MG63 (cell line): ENCODE measurements around the gene HAVCR1. TPM values are rescaled to one million over a fixed set of nuclear protein-coding genes. Genes with fewer than 3 reads are reported as not detected.
"Not testable (repeated sequence)": the region's sequence is repeated elsewhere in the genome, so short reads cannot be mapped to it uniquely, and the experiment has no call there.

Experiments used
- DNase-seq: peaks from one replicate; pipeline ENCODE4 v3.0.0-alpha.2; 2020
- H3K27me3 ChIP-seq: fragments of 250-450 bp; sonication (Bioruptor Pico); 2 replicates; pipeline ENCODE4 v1.5.1; 2020; ENCODE audit warnings: mild to moderate bottlenecking, moderate library complexity
- H3K36me3 ChIP-seq: fragments of 250-450 bp; sonication (Bioruptor Pico); 2 replicates; pipeline ENCODE4 v1.5.1; 2020; ENCODE audit warnings: mild to moderate bottlenecking, moderate library complexity
- H3K4me3 ChIP-seq: fragments of 250-450 bp; sonication (Bioruptor Pico); 2 replicates; pipeline ENCODE4 v1.5.1; 2020; ENCODE audit warnings: mild to moderate bottlenecking, moderate library complexity
- H3K9me3 ChIP-seq: fragments of 250-450 bp; sonication (Bioruptor Pico); 2 replicates; pipeline ENCODE4 v1.5.1; 2020; ENCODE audit warnings: mild to moderate bottlenecking, moderate library complexity
- total RNA-seq: library from RNA; depleted of rRNA; stranded (reverse); fragments of >200 nt; shearing (Covaris generic); gene quantifications from 2 replicates; pipeline ENCODE4 v1.2.3, GENCODE V29; 2014; ENCODE audit warnings: low replicate concordance

HAVCR1 gene
- total RNA-seq, 1 experiment from 2014 or later = not detected

DNA sequence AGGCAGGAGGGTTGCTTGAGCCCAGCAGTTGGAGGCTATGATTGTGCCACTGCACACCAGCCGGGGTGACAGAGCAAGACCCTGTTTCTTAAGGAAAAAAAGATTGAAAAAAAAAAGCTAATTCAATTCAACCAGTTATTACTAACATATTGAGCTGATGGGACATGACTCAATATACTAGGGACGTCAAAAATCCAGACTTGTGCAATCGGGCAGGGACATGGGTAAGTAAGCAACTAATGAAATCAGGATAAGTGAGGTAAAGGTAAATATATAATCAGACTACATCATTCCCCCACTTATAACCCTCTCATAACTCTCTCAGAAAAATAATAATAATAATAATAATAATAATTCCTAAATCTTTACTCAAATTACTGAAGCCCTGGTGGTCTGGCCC lies 975 bp upstream of the HAVCR1 start:
- no peaks in the 10 kb centered on the region for H3K9me3 ChIP-seq
- no peaks in the 10 kb centered on the region for H3K27me3 ChIP-seq
- H3K36me3 ChIP-seq = no peaks in the 10 kb centered on the region
- H3K4me3 ChIP-seq = no peak overlapping the region
- DNase-seq = no peak

DNA sequence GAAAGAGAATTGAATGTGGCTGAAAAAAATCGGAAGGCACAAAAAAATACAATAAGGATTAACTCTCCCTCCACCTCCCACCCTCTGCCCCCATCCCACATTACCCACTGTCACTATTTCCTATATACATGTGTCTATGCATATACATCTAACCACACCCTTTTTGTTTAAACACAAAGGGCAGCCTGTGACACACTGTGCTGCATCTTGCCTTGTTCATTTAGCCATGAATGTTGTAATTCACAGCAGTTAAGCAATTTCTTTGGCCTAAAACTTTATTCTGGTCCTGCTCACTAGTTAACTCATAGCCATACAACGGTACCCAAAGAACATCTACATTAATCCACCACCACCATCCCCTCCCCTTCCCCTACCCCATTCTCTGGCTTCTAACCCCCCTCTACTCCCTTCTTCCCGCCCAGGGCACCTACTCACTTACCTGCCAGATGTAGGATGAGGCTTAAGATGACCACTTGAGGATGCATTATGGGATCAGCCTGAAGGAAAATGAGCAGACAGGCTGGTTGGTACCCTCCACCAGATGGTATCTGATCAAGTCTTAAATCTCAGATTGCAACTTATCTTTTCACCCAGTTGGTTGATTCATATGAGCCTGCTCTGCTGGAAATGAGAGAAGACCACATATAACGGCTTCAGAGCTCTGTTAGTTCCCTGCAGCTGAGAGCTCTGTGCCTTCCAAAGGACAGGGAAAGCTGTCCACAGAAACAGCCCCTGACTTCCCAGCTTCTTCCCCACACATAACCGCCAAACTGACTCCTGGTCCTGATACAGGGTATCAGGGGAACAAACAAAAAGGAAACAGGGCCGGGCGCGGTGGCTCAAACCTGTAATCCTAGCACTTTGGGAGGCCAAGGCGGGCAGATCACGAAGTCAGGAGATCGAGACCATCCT lies 1.2 kb downstream of the HAVCR1 start:
- H3K9me3 ChIP-seq = no peaks in the 10 kb centered on the region
- H3K27me3 ChIP-seq = no peaks in the 10 kb centered on the region
- H3K36me3 ChIP-seq = no peaks in the 10 kb centered on the region
- DNase-seq = no peak
- no peak overlapping the region for H3K4me3 ChIP-seq

DNA sequence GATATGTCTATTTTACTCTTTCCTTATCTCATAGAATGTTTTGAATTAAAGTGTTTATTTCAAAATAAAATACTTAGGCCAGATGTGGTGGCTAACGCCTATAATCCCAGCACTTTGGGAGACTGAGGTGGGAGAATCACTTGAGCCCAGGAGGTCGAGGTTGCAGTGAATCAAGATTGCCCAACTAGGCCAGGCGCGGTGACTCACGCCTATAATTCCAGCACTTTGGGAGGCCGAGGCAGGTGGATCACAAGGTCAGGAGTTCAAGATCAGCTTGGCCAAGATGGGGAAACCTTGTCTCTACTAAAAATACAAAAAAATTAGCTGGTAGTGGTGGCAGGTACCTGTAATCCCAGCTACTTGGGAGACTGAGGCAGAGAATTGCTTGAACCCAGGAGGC lies 2.1 kb downstream of the HAVCR1 start:
- not testable (repeated sequence) for DNase-seq, H3K4me3 ChIP-seq, H3K9me3 ChIP-seq, H3K36me3 ChIP-seq, H3K27me3 ChIP-seq

DNA sequence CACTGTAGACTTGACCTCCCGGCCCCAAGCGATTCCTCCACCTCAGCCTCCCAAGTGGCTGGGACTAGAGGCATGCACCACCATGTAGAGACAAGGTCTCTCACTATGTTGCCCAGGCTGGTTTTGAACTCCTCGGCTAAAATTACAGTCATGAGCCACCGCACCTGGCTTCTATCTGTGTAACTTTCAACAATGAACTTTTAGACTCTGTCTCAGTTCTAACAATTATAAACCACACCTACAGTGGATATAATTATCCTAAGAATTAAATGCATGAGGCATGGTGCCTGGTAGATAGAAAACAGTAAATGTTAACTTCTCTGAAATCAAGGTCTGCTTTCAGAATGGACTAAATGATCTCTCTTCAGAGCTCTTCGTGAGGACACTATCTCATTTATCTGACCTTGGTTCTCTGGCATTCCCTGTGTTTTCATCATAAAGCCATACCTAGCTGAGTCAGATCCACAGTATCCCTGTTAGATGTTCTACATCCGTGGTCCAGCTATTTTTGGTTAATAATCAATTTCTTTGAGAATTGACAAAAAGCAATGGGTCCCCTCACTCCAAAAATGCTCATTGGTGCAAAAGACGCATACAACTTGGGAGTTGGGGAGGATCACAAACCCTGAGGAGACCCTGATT lies 7.2 kb downstream of the HAVCR1 start:
- Histone ChIP-seq H3K36me3 (no peaks in the 10 kb centered on the region), H3K9me3 (no peaks in the 10 kb centered on the region), H3K27me3 (no peaks in the 10 kb centered on the region), H3K4me3 (no peak overlapping the region)
- DNase-seq = no peak

DNA sequence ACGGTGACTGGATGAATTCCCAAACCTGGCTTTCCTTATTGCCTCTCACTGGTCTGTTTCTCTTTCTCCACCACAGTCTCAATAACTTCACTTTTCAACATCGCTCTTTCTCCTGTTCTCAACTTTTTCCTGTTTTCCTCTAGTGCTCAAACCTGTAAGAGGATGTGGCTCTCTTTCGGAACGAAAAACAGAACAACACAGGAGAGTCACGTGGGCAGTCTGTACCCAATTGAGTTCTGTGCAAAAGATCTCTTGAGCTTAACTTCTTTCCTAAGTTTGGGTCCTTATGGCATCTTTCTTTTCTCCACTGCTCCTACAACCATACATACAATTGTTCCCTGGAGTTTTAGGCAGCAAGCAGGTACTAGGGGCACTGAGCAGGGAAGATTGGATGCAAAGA lies 8.9 kb downstream of the HAVCR1 start:
- H3K27me3 ChIP-seq = no peaks in the 10 kb centered on the region
- no peaks in the 10 kb centered on the region for H3K36me3 ChIP-seq
- no peak for DNase-seq
- no peaks in the 10 kb centered on the region for H3K9me3 ChIP-seq
- H3K4me3 ChIP-seq = no peak overlapping the region

DNA sequence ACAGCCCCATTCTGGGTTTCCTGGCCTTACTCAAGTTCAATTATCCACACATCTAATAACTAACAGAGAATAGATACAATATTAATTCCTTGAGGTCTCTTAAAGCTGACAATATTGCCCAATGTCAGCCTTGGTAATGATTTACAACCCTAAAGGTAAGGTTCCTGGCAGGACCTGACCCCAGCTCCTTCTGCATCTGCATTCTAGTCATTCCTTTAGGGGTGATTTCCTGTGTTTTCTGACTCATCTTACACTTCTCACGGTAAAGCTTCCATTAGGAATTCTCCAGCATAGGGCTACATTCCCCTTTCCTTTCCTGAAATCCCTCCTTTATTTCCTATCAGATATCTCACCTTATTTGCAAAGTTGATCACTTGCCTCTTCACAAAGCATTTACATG lies 9.3 kb downstream of the HAVCR1 start:
- Histone ChIP-seq H3K36me3 (no peaks in the 10 kb centered on the region), H3K4me3 (no peak overlapping the region), H3K9me3 (no peaks in the 10 kb centered on the region), H3K27me3 (no peaks in the 10 kb centered on the region)
- DNase-seq = peak; percentile 5

DNA sequence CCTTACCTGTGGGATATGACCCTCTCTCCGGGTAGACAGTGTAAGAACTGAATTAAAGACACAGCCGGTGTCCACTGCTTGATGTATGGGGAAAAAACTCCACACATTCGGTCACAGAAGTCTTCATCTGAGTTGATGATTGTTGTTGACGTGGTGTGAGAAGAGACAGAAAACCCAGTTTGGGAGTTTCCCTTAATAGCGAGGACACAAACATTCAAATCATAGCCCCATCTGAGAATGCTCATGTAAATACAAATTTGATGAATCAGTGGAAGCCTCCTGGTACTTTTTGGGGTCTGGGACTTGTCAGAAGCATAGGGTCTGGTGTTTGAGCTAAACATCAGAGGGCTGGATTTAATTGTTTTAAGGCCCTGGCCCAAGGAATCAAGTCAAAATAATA lies 11.0 kb downstream of the HAVCR1 start:
- Histone ChIP-seq H3K36me3 (no peaks in the 10 kb centered on the region), H3K27me3 (no peaks in the 10 kb centered on the region), H3K9me3 (no peaks in the 10 kb centered on the region), H3K4me3 (no peak overlapping the region)
- no peak for DNase-seq

DNA sequence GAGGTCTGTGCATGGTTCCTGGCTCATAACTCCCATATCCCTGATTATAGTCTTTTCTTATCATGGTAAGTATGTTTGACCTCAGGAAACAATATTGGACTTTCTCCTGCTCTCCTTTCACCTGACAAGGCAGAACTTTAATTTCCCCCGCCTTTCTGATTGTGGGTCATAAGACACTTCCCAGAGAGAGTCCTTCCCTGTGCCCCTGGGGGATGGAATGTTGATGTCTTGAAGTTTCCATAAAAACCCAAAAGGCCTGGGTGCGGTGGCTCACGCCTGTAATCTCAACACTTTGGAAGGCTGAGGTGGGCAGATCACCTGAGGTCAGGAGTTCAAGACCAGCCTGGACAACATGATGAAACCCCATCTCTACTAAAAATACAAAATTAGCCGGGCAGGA lies 11.9 kb downstream of the HAVCR1 start:
- H3K36me3 ChIP-seq, DNase-seq, H3K4me3 ChIP-seq: not testable (repeated sequence)

DNA sequence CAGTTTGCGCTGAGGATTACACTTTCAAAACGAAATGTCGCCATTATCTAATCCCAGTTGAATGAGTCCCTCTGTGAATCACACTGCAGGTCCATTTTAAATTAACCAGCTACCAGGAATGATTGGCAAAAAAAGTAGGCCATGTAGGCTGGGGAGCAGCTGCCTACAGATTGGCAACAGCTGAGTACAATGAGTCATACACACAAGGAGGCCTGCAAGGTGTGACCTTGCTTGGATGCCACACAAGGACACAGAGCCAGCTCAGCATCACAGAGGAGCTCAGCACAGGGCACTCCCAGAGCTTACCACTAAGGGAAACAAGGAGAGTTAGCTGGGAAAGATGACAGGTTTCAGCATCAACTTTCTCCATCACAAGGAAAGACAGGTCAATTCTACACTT lies 12.9 kb downstream of the HAVCR1 start:
- no peak overlapping the region for H3K4me3 ChIP-seq
- no peaks in the 10 kb centered on the region for H3K27me3 ChIP-seq
- H3K36me3 ChIP-seq = no peaks in the 10 kb centered on the region
- H3K9me3 ChIP-seq = no peaks in the 10 kb centered on the region
- DNase-seq = peak; percentile 3

More for the DNA sequence above, 11.9 kb downstream of the HAVCR1 start:
- not testable (repeated sequence) for H3K9me3 ChIP-seq, H3K27me3 ChIP-seq

DNA sequence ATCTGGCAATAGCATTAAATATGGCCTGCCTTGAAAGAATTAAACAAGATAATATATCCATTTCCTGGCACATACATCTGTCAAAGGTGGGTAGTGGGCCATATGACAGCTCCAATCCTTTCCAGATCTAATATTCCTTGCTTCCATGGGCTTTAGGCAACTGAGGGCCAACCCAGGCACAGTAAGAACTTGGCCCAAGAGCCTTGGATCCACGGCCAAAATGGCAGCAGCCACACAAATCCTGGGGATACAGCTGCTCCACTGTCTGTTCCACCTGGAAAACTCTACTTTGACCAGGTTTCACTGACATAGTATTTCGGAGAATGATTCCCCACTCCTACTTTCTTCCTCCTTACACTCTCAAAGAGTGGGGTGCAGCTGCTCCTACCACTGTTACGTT lies 13.3 kb downstream of the HAVCR1 start:
- no peaks in the 10 kb centered on the region for H3K27me3 ChIP-seq
- H3K4me3 ChIP-seq = no peak overlapping the region
- H3K36me3 ChIP-seq = no peaks in the 10 kb centered on the region
- no peak for DNase-seq
- H3K9me3 ChIP-seq = no peaks in the 10 kb centered on the region

DNA sequence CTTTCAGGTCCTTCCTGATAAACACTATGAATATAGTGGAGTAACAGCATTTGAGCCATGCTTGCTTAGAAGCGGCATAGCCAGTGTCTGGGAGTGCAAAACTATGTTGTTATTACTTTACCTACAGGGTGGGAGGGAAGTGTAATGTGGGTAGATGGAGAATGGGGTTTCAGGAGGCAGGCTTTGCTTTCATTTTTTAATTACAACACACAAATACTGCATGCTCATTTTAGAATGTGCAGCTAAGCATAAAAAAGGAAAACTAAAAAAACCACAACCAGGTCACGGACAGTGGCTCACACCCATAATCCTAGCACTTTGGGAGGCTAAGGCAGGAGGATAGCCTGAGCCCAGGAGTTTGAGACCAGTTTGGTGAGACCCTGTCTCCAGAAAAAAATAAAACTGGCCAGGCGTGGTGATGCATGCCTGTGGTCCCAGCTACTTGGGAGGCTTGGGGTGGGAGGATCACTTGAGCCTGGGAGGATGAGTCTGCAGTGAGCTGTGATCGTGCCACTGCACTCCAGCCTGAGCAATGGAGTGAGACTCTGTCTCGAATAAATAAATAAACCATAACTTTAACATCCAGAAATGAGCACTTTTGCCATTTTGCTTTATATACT lies 20.2 kb downstream of the HAVCR1 start:
- H3K4me3 ChIP-seq = no peak overlapping the region
- no peaks in the 10 kb centered on the region for H3K27me3 ChIP-seq
- H3K36me3 ChIP-seq = no peaks in the 10 kb centered on the region
- H3K9me3 ChIP-seq = no peaks in the 10 kb centered on the region
- no peak for DNase-seq

DNA sequence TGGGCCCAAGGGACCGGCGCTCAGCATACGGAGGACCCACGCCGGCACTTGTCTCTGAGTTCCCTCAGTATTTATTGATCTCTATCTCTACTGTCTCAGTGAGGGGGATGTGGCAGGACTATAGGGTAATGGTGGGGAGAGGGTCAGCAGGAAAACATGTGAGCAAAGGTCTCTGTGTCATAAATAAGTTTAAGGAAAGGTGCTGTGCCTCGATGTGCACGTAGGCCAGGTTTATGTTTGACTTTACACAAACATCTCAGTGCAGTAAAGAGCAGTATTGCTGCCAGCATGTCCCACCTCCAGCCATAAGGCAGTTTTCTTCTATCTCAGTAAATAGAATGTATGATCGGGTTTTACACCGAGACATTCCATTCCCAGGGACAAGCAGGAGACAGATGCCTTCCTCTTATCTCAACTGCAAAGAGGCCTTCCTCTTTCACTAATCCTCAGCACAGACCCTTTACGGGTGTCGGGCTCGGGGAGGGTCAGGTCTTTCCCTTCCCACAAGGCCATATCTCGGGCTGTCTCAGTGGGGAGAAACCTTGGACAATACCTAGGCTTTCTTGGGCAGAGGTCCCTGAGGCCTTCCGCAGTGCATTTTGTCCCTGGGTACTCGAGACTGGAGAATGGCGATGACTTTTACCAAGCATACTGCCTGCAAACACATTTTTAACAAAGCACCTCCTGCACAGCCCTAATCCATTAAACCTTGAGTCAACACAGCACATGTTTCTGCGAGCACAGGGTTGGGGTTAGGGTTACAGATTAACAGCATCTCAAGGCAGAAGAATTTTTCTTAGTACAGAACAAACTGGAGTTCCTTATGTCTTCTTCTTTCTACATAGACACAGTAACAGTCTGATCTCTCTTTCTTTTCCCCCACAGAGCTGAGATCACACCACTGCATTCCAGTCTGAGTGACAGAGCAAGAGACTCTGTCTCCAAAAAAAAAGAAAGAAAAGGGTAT lies 24.5 kb downstream of the HAVCR1 start:
- DNase-seq, H3K4me3 ChIP-seq, H3K27me3 ChIP-seq, H3K36me3 ChIP-seq, H3K9me3 ChIP-seq: not testable (repeated sequence)

DNA sequence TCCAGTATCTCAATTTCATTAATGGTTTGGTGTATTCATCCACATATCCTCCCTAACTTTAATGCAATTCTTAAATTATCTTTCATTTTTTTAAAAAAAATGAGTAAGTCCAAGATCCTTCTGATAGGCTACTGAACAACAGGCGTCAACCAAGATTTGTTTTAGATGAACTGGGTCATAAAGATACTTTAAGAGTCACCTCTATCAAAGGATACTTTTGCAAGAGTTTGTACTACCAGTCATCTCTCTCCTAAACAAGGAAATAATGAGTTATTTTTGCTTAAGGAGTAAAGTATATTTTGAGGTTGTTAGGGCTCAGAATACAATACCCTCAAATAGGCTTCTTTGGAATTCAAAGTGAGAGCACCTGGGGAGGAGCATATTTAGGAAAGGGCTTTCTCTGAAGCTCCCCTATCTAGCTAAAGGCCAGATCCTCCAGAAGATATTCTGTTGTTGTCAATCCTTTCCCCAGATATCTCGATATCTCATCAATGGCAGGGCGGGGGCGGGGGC lies 25.8 kb downstream of the HAVCR1 start:
- DNase-seq = no peak
- Histone ChIP-seq H3K27me3 (peaks cover 5% of the 10 kb centered on the region; the same call in 1 of the 2 replicates), H3K4me3 (no peak overlapping the region), H3K36me3 (no peaks in the 10 kb centered on the region), H3K9me3 (no peaks in the 10 kb centered on the region)

DNA sequence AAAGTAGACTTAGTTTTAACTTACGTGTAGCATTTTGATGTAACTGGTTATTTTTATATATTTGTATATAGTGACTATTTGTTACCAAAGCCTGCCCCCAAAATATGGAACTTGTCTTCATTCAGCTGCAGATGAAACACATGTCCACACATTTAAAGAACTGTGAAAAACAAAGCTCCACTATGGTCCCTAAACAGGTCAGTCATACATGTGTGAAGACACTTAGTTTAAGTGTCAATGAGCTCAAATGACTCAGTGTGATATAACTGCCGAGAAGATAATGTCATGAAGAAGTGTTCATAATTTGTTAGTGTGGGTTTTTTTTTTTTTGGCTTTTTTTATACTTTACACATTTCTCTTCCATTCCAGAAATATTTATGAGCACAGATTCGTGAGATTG lies 28.2 kb downstream of the HAVCR1 start:
- H3K36me3 ChIP-seq = no peaks in the 10 kb centered on the region
- DNase-seq = no peak

DNA sequence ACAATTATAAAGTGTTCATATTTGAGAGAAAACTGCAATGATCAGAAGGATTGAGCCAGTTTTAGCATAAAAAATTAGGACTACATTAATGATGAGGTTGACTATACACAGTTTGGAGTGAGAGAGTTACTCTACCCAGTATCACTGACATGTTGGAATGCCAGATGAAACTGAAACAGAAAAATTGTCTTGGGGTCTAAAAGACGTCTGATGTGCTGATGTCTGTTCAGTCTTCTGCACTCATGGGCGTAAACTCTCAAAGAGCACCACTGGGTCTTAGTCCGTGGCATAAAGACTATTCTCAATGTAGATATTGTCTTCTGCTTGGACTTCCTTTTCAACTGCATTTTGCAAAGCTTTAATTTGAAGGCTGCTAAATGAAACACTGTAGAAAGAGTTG lies 29.5 kb downstream of the HAVCR1 start:
- Histone ChIP-seq H3K36me3 (no peaks in the 10 kb centered on the region), H3K27me3 (peaks cover 5% of the 10 kb centered on the region; the same call in 1 of the 2 replicates), H3K9me3 (no peaks in the 10 kb centered on the region), H3K4me3 (no peak overlapping the region)
- no peak for DNase-seq

More for the DNA sequence above, 28.2 kb downstream of the HAVCR1 start:
- Histone ChIP-seq H3K4me3 (no peak overlapping the region), H3K9me3 (no peaks in the 10 kb centered on the region), H3K27me3 (peaks cover 5% of the 10 kb centered on the region; the same call in 1 of the 2 replicates)

DNA sequence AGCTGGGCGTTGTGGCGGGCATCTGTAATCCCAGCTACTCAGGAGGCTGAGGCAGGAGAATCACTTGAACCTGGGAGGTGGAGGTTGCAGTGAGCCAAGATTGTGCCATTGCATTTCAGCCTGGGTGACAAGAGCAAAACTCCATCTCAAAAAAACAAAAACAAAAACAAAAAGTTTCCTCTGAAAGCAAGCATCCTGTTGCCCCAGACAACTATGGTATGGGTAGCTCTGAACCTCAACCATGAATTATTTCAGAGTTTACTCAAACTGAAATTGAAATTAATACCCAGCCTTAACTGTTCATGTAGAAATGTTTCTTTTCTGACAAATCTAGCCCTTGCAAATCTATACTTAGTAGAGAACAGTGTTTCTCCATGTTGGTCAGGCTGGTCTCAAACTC lies 31.3 kb downstream of the HAVCR1 start:
- not testable (repeated sequence) for H3K36me3 ChIP-seq, H3K27me3 ChIP-seq, H3K9me3 ChIP-seq, H3K4me3 ChIP-seq, DNase-seq
